HAP-1 (cell line): ENCODE results near the gene HOXB13.

Source experiments
- DNase-seq, 2 experiments: peaks; one replicate each; pipeline ENCODE4 v3.0.0-alpha.2; 2016 to 2020; ENCODE audit warnings: low spot score in 2 of 2
- H3K27me3 ChIP-seq: fragments of 250-450 bp; sonication (Bioruptor Pico); 2 replicates; pipeline ENCODE4 v1.5.1; 2020; ENCODE audit warnings: low read depth, mild to moderate bottlenecking, moderate library complexity
- H3K36me3 ChIP-seq: fragments of 250-450 bp; sonication (Bioruptor Pico); replicated peaks from 2 replicates; pipeline ENCODE4 v1.5.1; 2020; ENCODE audit warnings: mild to moderate bottlenecking
- H3K4me1 ChIP-seq: fragments of 250-450 bp; sonication (Bioruptor Pico); 2 replicates; pipeline ENCODE4 v1.5.1; 2020; ENCODE audit warnings: mild to moderate bottlenecking
- H3K4me3 ChIP-seq: fragments of 250-450 bp; sonication (Bioruptor Pico); 2 replicates; pipeline ENCODE4 v1.5.1; 2020; ENCODE audit warnings: mild to moderate bottlenecking, moderate library complexity
- H3K9me3 ChIP-seq: fragments of 250-450 bp; sonication (Bioruptor Pico); 2 replicates; pipeline ENCODE4 v1.5.1; 2020; ENCODE audit warnings: mild to moderate bottlenecking, moderate library complexity
- in situ Hi-C: fragments of 300-500 bp; cut with MboI; formaldehyde crosslinking; loops from 3 replicates; pipeline ENCODE4 v1.14.3; 2020; ENCODE audit warnings: low sequenced_read_pairs, inconsistent platforms, mixed read lengths

Gene HOXB13

DNA sequence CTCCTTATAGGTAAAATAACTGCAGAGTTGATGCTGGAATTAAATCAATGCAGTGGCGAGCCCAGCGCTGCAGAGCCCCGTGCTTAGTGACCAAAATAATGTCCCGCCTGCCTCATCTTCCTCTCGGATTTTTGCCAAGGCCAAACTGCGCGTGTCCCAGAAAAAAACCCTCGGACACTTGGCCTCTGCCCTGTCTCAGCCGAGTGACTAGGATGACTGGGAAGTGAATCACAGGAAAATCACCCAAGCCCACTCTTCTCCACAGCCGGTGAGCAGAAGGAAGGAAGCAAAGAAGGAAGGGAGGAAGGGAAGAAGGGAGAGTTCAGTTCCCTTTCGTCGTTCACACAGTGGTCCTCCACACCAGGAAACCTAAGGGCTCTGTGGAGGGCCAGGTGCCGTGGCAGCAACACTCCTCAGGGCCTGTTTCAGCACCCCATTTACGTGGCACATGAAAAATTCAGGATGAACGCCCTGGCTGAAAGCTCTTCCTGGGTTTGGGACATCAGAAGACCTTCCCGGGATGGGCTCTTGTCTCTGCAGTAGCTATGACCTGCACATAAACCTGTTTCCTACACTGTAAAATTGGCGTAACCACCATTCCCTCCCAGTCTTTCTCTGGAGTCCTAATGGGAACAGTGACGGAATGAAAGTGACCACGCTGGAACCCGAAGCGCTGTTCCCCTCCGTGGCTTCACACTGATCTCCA is 25.4 kb upstream of the HOXB13 start:
- Histone ChIP-seq H3K4me3 (no peak overlapping the region), H3K27me3 (peaks cover 63% of the 10 kb centered on the region), H3K36me3 (no peaks in the 10 kb centered on the region), H3K4me1 (peaks cover 4% of the 10 kb centered on the region; the same call in 1 of the 2 replicates), H3K9me3 (no peaks in the 10 kb centered on the region)
- DNase-seq, result no peak
- in situ Hi-C loops, result no loop called here

DNA sequence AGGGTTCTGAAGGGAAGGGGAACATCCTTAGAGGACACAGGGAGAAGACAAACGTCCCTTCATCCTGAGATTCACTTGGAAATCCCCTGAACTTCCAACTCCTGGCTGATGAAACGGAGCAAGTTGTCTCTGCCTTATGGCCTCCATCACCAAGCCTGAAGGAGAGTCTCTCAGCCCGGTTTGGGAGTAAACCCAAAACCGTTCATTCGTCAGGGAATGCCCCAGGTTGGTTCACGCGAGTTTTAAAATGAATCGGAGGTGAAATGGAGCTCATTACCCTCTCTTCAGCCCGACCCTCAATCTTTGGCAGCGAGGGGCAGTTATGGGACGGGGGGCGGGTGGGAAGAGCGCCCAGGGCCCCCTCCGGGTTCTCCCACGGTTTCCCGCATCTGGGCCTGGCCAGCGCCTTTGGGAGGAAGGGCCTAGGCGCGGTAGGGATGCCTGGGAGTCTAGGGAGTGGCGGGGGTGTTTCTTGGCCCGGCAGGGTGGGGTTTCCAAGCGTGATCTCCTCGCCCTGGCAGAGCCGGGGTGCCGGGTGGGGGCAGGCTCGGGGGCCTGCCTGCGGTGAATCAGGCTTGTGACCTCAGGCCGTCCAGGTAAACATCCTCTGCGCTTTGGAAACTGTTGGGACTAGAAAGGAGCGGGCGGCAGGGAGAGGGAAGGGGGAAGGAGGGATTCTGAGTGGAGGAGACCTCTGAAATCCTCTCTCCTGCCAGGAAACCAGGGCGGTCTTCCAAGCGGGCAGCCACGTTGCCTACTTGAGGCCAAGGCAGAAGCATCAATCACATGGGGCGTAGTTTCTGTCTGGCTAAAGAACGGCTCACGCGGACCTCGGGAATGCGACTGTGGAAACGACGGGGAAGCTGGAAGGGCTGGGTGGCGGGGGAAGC is 24.1 kb upstream of the HOXB13 start:
- H3K4me3 ChIP-seq, result no peak overlapping the region
- no peak for DNase-seq
- in situ Hi-C loops, result no loop called here
- peaks cover 4% of the 10 kb centered on the region; the same call in 1 of the 2 replicates for H3K4me1 ChIP-seq
- no peaks in the 10 kb centered on the region for H3K36me3 ChIP-seq
- H3K27me3 ChIP-seq, result peaks cover 76% of the 10 kb centered on the region
- no peaks in the 10 kb centered on the region for H3K9me3 ChIP-seq

DNA sequence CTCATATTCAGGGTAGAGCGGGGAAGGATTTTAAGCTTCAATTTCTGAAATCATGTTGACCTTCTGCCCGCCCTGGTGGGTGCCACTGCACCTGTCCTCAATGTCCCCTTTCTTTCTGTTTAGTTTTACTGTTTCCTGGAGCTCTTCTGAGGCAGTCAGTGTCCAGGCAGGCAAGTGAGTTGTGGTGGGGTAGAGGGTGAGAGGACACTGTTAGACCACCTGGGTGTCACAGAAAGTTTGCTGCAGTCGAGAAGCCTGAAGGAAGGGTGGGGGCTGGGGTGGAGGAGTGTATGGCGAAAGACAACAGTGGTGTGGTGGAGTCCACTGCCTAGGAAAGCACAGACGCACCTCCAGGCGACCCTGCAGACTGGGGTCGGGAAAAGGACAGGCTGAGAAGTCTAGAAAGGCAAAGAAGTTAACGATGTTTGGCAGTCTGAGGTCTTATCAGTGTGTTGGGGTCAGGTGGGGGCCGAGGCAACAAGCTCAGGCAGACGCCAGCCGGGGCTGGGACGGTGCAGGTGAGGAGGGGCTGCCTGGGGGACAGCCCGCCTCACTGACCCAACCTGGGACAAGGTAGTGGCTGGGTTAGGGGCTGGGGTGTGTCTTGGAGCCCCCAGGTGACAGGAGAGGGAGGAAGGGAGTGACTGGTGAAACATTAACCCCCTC is 23.3 kb upstream of the HOXB13 start:
- Histone ChIP-seq H3K9me3 (no peaks in the 10 kb centered on the region), H3K4me3 (no peak overlapping the region), H3K4me1 (peaks cover 4% of the 10 kb centered on the region; the same call in 1 of the 2 replicates), H3K36me3 (no peaks in the 10 kb centered on the region), H3K27me3 (peaks cover 84% of the 10 kb centered on the region)
- in situ Hi-C loops, result no loop called here
- DNase-seq, result no peak

DNA sequence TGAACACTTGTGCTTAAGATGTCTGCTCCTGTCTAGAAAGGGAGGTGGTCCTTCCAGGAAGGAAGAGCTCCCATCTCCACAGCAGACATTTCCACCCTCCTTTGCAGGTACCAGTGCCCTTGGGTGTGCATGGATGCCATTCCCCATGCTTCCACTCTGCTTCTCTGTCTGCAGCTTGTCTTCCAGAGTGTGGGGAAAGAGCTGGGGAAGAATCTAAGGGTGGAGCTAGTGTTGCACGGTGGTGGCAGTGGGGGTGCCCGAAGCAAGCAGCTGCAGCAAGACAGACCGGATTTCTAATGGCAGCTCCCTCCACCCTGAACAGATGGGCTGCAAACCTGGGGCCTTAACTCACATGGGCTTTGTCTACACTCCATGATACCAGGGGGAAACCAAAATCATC is 22.6 kb upstream of the HOXB13 start:
- H3K4me1 ChIP-seq, result peaks cover 4% of the 10 kb centered on the region; the same call in 1 of the 2 replicates
- H3K36me3 ChIP-seq, result no peaks in the 10 kb centered on the region
- H3K27me3 ChIP-seq, result peaks cover 91% of the 10 kb centered on the region
- H3K4me3 ChIP-seq, result no peak overlapping the region
- in situ Hi-C loops, result no loop called here
- DNase-seq, result no peak
- H3K9me3 ChIP-seq, result no peaks in the 10 kb centered on the region

DNA sequence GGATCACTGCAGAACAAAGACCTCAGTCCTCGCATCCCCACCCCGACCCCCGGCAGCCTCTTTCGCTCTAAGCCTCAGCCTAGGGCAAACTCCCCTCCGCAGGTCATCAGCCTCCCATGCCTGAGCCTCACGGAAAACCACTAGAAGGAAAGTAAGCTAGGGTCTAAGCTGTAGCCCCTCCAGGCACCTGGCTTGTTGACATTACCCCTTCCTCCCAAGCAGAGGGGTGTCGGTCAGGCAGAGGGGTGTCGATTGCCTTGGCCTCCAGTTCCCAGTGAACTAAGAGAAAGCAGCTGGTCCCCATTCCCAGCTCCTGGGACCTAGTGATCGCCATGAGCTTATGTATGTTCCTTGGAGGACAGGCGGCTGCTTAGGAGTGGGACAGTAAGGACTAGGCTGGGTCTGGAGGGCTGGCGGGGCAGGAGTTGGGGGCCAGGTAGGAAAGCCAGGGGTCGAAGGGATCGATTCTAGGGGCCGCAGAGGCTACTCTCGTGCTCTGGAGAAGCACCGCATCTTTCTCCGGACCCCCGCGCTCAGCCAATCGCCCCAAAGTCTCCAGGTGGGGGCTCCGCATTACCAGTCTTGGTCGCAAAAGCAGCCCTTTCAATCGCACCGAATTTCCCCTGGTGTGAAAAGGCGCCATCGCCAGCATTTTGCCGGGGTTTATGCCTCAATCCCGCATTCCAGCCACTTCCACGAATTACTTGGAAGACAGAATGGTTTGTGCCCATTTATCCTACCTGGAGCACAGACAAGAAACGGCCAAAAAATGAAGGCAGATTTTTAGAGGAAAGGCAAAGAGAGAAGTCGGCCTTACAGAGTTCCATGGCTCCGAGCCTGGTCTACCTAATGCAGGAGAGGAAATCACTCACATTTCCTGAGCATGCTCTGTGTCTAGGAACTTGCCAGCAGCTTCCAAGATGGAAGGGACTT is 21.3 kb upstream of the HOXB13 start:
- in situ Hi-C loops, result no loop called here
- Histone ChIP-seq H3K9me3 (no peaks in the 10 kb centered on the region), H3K27me3 (peaks cover 100% of the 10 kb centered on the region), H3K4me3 (no peak overlapping the region), H3K4me1 (peaks cover 4% of the 10 kb centered on the region; the same call in 1 of the 2 replicates), H3K36me3 (no peaks in the 10 kb centered on the region)
- DNase-seq, result no peak

DNA sequence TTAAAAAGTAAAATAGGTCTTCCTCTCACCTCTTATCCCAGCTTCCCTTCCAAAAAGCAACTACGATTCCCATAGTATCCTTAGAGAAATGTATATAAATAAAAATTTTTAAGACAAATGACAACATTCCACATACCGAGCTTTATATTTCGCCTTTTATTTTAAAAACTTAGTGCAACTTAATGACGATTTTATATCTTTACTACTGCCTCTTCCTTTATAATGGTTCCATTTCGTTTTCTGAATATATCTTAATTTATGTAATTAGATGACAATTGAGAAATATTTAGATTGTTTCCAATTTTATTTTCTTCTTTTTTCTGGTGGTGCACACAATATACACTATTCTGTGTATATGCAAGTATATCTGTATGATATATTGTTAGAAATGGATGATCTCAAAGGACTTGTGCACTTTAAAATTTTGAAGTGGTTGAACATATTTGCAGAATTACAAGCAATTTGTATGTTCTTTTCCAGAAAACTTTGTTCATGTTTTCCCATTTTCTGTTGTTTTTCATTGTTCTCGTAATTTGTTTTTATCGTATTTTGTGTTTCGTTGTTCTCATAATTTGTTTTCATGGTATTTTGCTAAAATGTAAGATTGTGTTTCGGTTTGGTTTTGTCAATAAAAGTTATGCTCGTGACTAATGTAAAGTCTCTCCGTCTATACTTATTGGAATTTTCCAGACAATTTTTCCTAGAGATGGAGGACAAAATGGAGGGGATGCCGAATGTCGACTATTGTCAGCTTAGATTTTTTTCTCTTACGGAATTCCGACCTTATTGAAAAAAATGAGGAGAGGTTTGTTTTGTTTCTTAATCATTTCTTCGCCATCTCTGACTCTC is 20.4 kb upstream of the HOXB13 start:
- Histone ChIP-seq H3K36me3 (no peaks in the 10 kb centered on the region), H3K27me3 (peaks cover 98% of the 10 kb centered on the region), H3K4me1 (no peaks in the 10 kb centered on the region), H3K4me3 (no peak overlapping the region), H3K9me3 (no peaks in the 10 kb centered on the region)
- no peak for DNase-seq
- in situ Hi-C loops, result no loop called here

DNA sequence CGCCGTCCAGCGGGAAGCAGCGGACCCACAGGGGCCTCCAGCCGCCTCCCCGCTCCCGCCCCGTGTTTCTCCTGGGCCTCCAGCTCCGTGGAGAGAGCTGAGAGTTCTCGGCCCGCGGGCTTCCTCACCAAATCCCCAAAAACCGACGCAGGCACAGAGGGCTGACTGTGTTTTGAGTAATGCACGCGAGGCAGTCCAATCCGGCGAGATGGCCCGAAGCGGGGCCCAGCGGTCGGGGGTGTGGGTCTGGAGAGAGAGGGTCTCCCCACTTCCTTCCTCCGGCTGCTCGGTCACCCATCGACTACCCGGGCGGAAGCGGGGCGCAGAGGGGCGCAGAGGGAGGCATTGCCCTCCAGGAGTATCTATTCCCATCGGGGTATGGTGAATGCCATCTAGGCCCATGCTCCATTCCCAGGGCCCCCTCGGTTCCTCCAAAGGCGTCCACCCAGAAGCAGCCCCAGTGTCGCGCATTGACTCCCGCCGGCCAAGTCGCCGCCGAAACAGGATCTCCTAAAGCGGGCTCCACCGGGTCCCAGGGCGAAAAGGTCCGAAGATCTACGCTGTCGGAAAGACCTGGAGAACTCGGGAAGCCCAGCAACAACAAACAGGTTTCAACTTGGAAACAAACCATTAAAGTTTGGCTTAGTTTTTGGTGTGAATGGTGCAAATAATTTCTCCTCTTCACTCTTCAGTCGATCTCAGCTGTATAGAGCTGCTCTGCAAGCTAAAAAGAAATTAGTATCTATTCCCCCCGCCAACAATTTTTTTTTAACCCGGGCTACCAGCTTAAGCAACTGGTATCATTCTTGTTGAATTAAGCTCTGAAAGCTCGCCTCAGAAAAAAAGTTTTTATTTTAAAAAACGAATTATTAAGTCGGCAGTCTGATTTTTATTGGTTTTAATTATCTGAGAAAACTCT is 19.2 kb upstream of the HOXB13 start:
- no peaks in the 10 kb centered on the region for H3K9me3 ChIP-seq
- in situ Hi-C loops, result no loop called here
- peaks cover 98% of the 10 kb centered on the region for H3K27me3 ChIP-seq
- H3K36me3 ChIP-seq, result no peaks in the 10 kb centered on the region
- H3K4me1 ChIP-seq, result no peaks in the 10 kb centered on the region
- no peak for DNase-seq
- H3K4me3 ChIP-seq, result no peak overlapping the region

DNA sequence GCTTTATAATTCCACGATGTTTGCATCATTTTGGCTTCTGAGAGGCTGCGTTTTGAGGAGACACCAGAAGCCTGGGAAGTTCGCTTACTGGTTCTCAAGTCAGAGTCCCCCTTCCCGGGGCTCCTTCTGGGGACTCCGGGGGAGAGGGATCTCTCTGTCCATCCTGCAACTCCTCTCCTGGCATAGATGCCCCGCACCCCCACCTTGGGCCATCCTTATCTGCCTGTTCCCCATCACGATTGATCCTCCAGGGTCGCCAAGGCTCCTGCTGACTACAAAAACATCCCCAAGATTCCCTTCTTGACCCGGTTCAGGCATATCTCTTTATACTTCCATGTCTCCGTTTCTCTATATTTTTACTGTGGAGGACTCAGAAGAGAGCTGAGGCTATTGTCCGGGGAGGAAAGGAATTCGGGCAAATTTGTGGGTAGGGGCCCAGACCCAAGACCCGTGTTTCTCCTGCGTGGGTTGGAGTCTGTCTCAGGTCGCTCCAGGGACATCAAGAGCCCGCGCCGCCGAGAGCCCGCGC is 18.4 kb upstream of the HOXB13 start:
- H3K4me3 ChIP-seq, result no peak overlapping the region
- no peaks in the 10 kb centered on the region for H3K36me3 ChIP-seq
- H3K9me3 ChIP-seq, result no peaks in the 10 kb centered on the region
- in situ Hi-C loops, result no loop called here
- peaks cover 96% of the 10 kb centered on the region for H3K27me3 ChIP-seq
- DNase-seq, result no peak
- H3K4me1 ChIP-seq, result no peaks in the 10 kb centered on the region

DNA sequence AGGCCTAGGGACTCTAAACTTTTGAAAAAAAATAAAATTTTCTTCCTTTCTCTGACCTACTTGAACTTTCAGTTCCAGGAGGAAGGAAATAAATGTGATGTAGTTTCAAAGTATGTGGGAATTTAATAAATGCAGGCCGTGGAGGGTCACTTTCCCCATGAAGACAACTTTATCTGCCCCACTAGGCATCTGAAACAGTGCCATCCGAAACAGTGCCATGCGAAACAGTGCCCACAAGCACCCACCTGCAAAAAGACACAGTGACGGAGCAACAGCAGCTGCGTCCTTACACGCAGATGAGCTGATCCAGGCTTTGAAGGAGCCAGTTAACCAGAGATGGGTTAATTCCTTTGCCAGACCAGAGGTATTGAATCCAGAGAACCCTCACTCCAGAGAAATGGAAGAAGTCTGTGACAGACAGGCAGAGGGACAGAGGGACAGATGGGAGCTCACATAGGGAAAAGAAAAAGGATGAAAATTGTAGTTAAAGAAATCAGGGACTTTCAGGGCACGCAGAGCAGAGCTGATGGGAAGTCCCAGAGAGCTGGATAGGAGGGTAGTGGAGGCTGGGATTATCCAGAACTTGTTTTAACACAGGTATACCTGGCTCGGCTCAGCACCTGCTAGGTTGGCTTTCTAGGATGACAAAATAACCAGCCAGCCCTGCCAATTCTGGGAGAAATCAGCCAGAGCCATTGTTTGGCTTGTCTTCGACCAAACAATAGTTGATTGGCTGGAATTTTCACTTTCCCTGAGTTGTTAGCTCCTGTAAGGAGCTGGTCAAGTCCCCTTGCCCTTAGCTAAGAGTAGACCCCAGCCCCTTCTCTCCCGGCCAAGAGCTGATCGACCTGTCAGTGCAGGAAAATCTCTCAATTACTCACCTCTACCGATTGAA is 17.1 kb upstream of the HOXB13 start:
- in situ Hi-C loops, result no loop called here
- no peak for DNase-seq
- H3K27me3 ChIP-seq, result peaks cover 92% of the 10 kb centered on the region

DNA sequence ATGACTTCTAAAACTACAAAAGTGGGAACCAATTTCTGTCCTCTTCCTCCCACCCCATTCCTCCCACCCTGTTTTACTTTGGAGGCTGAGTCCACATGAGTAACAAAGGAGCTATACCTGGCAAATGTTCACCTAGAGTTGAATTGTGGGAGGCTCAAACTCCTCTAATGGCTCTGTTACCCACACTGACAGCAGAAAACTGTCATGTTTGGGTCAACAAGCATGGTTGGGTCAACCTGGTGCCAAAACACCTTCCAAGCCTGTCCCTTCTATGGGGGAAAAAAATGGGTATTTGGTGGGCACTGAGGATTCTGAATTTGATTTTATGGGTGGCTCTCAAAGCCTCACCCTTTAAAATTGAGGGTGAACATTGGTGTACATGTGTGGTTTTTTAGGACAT is 12.0 kb upstream of the HOXB13 start:
- in situ Hi-C loops, result no loop called here
- DNase-seq, result no peak
- Histone ChIP-seq H3K4me3 (no peak overlapping the region), H3K27me3 (peaks cover 71% of the 10 kb centered on the region), H3K9me3 (no peaks in the 10 kb centered on the region), H3K36me3 (no peaks in the 10 kb centered on the region), H3K4me1 (no peaks in the 10 kb centered on the region)

More for the DNA sequence above, 17.1 kb upstream of the HOXB13 start:
- Histone ChIP-seq H3K36me3 (no peaks in the 10 kb centered on the region), H3K4me1 (no peaks in the 10 kb centered on the region), H3K9me3 (no peaks in the 10 kb centered on the region), H3K4me3 (no peak overlapping the region)
